ENCODE results near the gene HIVEP3.

The HIVEP3 gene

GRCh38 chr1:41758904-41759548 is 159.7 kb downstream of the HIVEP3 start:
- no peak for DNase-seq (ENCODE audit: low spot score)

- no peak for DNase-seq (ENCODE audit: low spot score)
Measured at GRCh38 chr1:41758500-41758899, 160.2 kb downstream of the HIVEP3 start.

GRCh38 chr1:41754540-41754939 is 164.2 kb downstream of the HIVEP3 start:
- no peak for DNase-seq (ENCODE audit: low spot score)

- DNase-seq (ENCODE audit: low spot score), result no peak
Measured at GRCh38 chr1:41752514-41753170, 166.1 kb downstream of the HIVEP3 start.

- no peak for DNase-seq (ENCODE audit: low spot score)
Measured at GRCh38 chr1:41751804-41752513, 166.8 kb downstream of the HIVEP3 start.

GRCh38 chr1:41749991-41750745 is 168.6 kb downstream of the HIVEP3 start:
- DNase-seq (ENCODE audit: low spot score), result no peak

- no peak for DNase-seq (ENCODE audit: low spot score)
Measured at GRCh38 chr1:41745022-41745421, 173.7 kb downstream of the HIVEP3 start.

- no peak for DNase-seq (ENCODE audit: low spot score)
Measured at GRCh38 chr1:41743366-41743765, 175.4 kb downstream of the HIVEP3 start.

GRCh38 chr1:41742219-41742618 is 176.5 kb downstream of the HIVEP3 start:
- no peak for DNase-seq (ENCODE audit: low spot score)

- DNase-seq (ENCODE audit: low spot score), result no peak
Measured at GRCh38 chr1:41741244-41741643, 177.5 kb downstream of the HIVEP3 start.

- no peak for DNase-seq (ENCODE audit: low spot score)
Measured at GRCh38 chr1:41740630-41741239, 178.0 kb downstream of the HIVEP3 start.

GRCh38 chr1:41740058-41740457 is 178.7 kb downstream of the HIVEP3 start:
- no peak for DNase-seq (ENCODE audit: low spot score)

- no peak for DNase-seq (ENCODE audit: low spot score)
Measured at GRCh38 chr1:41739061-41739955, 179.4 kb downstream of the HIVEP3 start.

- no peak for DNase-seq (ENCODE audit: low spot score)
Measured at GRCh38 chr1:41738475-41738874, 180.2 kb downstream of the HIVEP3 start.

GRCh38 chr1:41738006-41738405 is 180.7 kb downstream of the HIVEP3 start:
- DNase-seq (ENCODE audit: low spot score), result no peak

- no peak for DNase-seq (ENCODE audit: low spot score)
Measured at GRCh38 chr1:41735631-41736260, 183.0 kb downstream of the HIVEP3 start.

GRCh38 chr1:41735139-41735538 is 183.6 kb downstream of the HIVEP3 start:
- DNase-seq (ENCODE audit: low spot score), result no peak

GRCh38 chr1:41734201-41734970 is 184.3 kb downstream of the HIVEP3 start:
- DNase-seq (ENCODE audit: low spot score), result no peak

- no peak for DNase-seq (ENCODE audit: low spot score)
Measured at GRCh38 chr1:41733725-41734124, 185.0 kb downstream of the HIVEP3 start.

GRCh38 chr1:41733021-41733420 is 185.7 kb downstream of the HIVEP3 start:
- no peak for DNase-seq (ENCODE audit: low spot score)
